ENCODE measurements around the gene FMN2.

Gene FMN2

DNA sequence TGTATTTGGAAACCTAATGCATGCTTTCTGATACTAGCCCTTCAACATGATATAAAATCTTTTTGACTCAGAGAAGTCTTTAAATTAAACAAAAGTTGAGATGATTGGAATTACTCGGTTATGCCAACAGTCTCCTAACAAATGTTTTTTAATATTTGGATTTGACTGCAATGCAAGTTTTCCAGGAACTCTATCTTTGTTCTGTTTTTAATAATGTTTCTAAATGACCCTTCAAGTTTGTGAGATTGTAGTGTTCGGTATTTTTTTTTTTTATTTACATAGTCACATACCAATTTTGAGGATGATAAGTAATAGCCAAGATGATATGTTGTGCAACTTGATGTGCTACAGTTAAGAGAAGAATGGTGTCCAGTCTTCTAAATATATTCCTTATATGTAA, 258.0 kb downstream of the FMN2 start:
- H3K4me3 ChIP-seq = no peak overlapping the region
- H3K27ac ChIP-seq = no peak overlapping the region
- TF ChIP-seq CTCF (IDR thresholded peaks at IDR 0.05) = no peak
- no peak for DNase-seq (ENCODE audit: low spot score)

DNA sequence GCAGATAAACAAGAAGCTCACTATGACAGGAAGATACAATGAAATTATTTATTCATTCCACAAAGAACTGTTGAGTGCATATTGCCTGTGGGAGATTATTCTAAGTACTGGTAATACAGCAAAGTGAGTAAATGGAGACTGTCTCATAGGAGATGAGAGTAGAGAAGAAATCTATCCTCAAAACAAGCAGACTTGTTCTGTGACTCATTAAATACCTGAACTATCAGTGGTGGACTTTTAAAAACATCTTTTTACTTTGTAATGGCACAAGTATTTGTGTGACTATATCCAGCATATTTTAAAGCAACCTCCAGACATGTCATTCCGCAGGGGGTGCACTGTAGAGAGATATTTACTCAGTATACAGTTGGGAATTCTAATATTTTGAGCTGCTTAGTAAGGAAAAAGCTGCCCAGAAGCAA, 259.2 kb downstream of the FMN2 start:
- Histone ChIP-seq H3K27ac (no peak overlapping the region), H3K4me3 (no peak overlapping the region)
- DNase-seq (ENCODE audit: low spot score) = no peak
- no peak for TF ChIP-seq CTCF (IDR thresholded peaks at IDR 0.05)

DNA sequence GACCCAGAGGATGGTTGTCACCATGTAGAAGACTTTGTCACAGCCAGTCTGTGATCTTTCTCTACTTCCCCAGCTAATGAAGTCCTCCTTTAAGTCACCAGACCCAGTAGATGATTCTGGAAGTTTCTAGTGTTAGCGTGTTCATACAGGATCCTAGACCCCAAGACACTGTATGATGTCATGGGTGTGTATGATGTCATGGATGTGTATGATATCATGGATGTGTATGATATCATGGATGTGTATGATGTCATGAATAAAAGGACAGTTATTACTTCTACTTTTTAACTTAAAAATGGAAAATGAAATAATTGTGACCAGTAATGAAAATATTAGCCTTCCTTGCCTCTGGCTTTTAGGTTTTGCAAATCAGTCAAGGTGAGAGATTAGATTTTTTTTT, 260.0 kb downstream of the FMN2 start:
- H3K27ac ChIP-seq = no peak overlapping the region
- TF ChIP-seq CTCF (IDR thresholded peaks at IDR 0.05) = no peak
- no peak overlapping the region for H3K4me3 ChIP-seq
- DNase-seq (ENCODE audit: low spot score) = no peak

DNA sequence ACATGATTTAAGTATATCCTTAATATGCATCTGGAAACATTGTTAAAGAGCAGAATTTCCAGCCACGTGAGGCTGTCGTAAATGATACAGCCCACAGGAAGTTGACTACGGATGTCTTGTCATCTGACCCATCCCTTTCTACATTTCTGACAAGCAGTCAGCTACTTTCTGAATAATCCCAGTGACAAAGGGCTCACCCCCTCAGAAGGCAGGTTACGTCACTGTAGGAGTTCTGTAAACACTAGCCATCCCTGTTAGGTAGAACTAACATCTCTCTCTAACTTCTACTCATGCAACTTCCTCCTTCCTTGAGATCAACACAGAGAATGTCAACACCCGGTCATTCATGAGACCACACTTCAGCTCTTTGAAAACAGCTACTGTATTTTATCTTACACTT, 261.1 kb downstream of the FMN2 start:
- Histone ChIP-seq H3K27ac (no peak overlapping the region), H3K4me3 (no peak overlapping the region)
- TF ChIP-seq CTCF (IDR thresholded peaks at IDR 0.05) = no peak
- DNase-seq (ENCODE audit: low spot score) = no peak

DNA sequence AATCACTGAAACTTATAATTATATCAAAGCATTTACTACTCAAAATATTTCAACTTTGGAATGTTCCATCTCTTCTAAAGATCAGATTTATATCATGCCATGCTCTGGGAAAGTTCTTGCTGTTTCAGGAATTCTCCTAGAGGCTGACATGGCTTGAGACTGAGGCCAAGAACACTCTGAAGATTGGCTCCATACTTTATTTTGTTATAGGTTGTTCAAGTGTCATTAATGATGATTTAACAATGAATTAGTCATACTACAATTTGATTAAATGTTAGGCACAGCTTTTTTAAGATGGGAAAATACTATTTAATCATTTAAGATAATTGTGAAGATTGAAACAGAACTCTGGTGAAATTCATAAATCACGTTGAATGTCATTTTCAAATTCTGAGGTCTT, 264.9 kb downstream of the FMN2 start:
- no peak for TF ChIP-seq CTCF (IDR thresholded peaks at IDR 0.05)
- Histone ChIP-seq H3K4me3 (no peak overlapping the region), H3K27ac (no peak overlapping the region)
- no peak for DNase-seq (ENCODE audit: low spot score)

DNA sequence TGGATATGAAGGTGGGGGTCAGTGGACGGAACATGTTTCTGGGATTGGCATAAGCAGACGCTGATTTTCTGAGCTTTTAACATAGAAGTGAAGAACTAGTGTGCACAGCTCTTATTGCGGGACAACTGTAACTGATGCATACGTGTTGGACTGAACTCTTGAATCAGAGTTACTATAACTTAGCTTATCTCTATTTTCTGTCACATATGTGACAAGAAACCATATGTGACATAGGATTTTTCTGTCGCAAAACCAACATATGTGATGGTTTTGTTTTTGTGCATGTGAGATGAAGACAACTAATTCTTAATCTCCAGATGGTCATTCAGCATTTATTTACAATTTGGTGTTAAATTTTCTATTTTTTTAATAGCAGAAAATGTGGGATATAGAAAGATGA, 270.4 kb downstream of the FMN2 start:
- no peak for DNase-seq (ENCODE audit: low spot score)
- Histone ChIP-seq H3K27ac (no peak overlapping the region), H3K4me3 (no peak overlapping the region)
- no peak for TF ChIP-seq CTCF (IDR thresholded peaks at IDR 0.05)

DNA sequence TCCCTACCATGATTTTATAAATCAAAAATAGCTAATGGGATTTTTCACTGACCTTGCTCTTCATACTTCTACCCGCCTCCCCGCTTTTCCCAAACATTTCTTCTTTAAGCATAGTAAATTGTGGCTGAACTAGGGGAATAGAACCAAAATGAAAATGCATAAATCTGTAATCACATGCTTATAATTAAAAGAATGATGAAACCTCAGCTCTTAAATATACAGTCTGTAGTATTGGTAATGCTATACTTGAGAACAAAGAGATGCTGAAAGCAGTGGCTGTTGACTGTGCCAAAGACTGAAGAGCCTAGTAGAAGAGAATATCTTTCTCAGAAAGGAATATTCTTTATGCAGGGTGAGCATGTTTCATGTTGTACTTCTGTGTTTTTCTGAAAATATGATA, 271.1 kb downstream of the FMN2 start:
- no peak overlapping the region for H3K27ac ChIP-seq
- H3K4me3 ChIP-seq = no peak overlapping the region
- no peak for TF ChIP-seq CTCF (IDR thresholded peaks at IDR 0.05)
- no peak for DNase-seq (ENCODE audit: low spot score)

All from coronary artery (tissue), 2 donors.